SKM-1 (cell line): ENCODE results near the gene ST3GAL3.

Experiments used
- DNase-seq: peaks from one replicate; lab custom pipeline; 2025; ENCODE audit not compliant: unreplicated experiment; lab: John Stamatoyannopoulos, UW

Gene ST3GAL3

DNA sequence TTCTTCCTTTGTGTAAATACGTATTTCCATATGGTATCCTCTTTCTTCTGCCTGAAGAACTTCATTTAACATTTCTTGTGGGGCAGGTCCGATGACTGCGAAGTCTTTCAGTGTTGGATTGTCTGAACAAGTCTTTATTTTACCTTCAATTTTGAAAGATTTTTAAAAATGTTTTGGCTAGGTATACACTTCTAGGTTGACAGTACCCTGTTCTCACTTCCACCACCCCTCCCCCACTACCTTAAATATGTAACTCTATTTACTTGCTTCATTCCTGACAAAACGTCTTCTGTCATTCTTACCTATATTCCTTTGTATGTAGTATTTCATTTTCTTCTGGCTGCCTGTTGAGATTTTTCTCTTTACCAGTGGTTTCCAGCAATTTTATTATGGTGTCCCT is 140.5 kb downstream of the ST3GAL3 start:
- no peak for DNase-seq

DNA sequence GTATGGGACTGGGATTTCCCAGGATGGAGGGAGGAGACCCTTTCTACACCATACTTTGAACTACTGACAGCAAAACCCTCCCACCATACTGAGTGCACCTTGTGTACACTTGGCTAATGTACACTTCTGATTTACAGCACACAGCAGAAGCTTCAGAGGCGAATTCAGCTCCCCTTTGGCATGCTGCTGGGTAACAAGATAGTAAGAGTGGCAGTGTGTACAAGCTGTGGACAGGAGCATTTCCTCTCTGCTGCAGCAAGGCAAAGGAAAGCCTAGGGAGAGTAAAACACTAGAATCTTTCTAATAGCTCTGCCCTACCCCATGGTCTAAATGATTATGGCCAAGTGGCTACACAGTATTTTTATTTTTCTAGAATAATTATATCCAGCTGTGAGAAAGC is 142.3 kb downstream of the ST3GAL3 start:
- DNase-seq = no peak

DNA sequence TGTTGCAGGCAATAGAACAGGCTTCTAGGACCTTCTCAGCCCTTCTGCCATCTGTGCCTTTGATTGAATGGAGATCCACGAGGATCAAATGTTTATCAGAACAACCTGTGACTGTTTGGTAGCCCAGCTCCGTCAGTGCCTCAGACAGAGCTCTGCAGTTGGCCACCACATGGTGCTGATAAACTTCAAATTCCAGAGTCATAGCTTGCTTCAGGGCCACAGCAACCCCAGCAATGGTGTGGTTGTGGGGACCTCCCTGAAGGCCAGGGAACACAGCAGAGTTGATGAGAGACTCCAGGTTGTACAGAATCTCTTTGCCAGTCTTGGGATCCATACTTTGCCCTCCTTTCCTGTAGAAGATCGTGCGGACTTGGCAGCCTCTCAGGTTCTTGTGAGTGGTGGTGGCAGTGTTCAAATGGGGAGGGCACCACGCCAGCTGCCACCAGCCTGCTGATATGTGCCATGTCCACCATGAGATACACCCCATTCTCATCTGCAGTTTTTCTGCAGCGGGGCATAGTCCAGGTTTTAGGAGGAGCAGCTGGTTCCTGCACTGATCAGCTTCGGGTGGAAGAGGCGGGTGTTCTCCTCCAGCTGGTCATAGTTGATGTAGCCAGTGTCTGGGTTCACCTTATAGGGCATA is 143.4 kb downstream of the ST3GAL3 start:
- DNase-seq = no peak

DNA sequence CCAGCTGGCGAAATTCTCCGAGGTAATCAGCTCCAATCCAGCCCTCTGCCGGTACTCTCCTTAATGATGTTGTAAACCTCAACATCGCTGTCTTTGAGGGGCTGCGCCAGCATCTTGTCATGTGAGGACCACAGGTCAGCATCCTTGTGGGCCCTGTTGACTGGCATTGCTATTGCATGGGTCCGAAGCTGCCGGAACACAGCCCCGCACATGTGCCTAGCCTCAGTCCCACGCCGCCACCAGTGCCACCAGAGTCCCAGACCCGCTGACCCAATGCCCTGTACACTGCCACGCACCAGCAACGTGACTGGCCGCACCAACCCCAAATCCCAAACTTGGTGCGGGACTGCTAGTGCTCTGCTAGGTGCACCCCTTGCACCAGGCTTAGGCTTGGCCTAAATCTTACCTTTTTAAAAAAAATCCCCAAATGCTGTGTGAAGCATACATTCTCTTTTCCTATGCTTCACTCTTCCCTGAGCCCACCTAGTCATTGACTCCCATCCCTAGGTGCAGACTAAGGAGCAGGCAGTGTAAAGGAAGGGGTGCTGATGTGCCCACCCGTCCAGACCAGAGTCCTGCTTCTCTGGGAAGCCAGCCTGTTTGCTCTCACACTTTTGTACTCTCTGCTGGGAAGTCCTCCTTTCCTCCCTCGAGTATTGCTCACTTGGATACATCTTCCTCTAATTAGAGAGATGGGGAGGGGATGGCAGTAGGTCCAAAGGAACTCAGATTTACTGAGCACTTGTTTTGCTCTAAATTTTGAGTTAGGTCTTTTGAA is 144.4 kb downstream of the ST3GAL3 start:
- no peak for DNase-seq

DNA sequence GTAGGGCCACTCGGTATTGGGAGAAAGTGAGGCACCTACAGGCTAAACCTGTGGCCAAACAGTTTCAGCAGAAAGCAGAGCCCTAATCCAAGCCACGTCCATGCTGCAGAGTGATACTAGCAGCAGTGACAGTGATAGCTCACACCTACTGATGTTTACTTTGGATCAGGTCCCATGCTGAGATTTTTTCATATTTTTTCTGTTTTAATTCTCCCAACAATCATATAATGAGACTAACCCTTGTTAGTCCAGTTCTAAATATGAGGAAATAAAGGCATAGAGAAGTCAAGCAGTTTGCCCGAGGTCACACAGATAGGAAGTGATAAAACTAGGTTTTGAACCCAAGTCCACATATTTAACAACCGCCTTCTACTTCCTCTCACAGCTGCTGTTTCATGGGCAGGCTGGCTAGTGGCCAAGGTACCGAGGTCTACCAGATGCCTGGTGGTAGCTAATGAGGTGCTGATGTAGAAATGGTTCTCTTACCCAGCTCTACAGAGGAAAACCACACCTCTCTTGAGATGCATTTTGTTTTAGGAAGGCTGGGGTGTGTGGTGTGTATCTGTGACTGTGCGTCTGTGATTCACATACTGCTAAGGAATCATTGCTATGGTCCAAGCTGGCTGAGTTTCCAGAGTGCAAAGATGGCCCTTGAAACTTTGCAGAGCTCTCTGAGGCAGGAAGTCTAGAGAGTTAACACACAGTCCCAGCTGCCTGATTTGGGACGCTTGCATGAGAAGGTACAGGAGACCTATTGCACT is 146.0 kb downstream of the ST3GAL3 start:
- DNase-seq = peak; percentile 86

DNA sequence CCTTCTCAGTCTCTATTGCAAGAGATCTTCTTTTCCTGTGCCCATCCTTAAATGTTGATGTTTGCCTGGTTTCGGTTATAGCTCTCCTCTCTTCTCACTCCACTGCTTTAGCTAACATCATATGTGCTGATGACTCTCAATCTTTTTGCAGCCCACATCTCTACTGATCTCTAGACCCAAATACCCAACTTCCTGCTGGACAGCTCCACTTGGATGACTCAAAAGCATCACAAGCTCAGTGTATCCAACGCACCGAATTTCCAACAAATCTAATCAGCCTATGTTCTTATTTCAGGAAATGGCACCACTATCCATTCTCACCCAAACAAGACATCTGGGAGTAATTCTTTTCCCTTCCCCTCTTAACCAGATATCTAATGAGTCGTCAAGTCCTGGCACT is 147.1 kb downstream of the ST3GAL3 start:
- no peak for DNase-seq

DNA sequence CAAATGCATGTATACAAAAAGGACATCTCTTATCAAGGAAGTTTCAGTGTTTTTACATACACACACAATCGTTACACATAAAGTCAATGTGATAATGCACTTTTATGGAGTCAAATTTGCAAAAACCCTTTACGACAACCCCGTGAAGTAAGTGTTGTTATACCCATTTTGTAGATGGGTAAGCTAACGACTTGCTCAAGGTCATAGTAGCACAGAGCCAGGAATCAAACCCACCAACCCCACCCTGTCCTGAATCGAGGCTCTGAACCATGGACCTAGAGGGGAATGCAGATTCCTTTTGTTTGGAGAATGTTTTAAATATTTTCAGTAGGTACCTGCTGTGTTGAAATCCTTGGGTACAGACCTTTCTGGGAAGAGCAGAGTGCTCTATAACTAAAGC is 148.9 kb downstream of the ST3GAL3 start:
- DNase-seq = no peak

DNA sequence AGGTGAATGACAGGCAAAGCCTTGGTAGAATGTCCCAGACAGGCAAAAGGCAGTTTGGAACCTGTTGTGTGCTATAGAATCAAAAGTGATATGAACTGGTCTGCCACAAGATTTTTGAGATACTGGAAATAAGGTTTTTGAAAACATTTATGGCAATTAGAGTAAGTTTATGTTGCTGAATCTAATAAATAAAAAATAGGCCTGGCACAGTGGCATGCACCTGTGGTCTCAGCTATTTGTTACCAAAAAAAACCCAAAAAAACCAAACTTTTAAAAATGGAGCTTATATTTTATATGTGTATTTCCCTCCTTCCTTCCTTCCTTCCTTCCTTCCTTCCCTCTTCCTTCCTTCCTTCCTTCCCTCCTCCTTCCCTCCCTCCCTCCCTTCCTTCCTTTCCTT is 149.8 kb downstream of the ST3GAL3 start:
- no peak for DNase-seq

DNA sequence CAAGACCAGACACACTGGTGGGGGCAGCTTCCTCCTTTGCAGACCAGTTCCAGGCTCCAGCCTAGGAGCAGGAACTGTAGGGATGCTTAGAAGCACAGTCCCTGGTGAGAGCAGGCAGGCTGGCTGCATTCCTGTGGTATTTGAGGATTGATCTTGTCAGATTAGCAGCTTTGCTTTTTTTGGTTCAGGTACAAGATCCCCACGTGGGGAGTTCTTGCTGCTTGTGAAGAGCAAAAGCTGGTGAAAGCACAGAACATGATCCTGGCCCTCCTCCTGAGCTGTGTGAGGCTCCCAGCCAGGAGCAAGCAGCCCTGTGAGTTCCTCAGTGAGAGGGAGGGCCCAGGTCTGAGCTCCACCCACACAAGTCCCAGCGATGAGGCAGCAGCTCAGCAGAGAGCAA is 151.0 kb downstream of the ST3GAL3 start:
- no peak for DNase-seq

DNA sequence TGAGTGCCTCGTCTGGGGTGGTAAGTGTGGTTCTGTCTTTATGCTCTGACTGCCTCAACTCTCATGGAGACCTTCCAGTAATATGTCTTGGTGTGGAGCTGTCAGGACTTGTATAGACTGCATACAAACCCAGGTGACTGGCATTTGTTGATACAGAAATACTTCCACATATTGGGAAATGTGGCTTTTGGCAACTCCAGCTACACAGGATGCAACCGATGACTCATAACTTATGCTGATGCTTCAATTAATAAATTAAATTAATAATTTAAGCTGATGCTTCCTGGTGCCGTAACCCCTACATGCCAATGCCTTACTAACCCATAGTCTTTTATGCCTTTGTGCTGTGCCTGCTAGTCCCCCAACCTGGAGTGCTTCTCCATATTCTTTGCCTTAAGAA is 154.0 kb downstream of the ST3GAL3 start:
- no peak for DNase-seq

DNA sequence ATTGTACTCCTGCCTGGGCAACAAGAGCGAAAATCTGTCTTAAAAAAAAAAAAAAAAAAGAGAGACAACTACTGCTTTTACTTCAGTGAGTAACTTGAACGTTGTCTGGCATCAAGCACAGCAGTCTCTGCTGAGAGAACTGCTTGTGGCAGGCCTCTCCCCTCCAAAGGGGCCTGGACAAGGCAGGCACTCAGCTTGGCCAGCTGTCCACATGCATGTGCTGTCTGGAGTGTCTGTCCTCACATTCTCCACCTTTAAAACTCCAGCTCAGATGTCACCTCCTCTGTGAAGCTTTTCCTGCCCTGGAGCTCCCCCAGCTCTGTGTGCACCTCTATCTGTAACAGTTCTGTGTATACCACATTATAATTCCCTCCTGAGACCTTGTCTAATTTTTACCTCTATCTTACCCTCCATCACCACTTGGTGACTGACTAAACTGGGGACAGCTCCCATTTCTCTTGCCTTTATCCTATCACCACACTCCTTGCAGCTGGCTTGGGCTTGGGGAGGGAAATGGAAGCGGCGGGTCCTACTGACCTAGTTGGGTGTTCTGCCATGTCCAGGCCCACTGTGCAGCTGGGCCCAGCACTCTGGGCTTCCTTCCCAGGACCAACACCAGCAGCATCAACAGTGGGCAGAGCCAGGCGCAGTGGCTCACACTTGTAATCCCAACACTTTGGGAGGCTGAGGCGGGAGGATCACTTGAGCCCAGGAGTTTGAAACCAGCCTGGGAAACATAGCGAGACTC is 154.8 kb downstream of the ST3GAL3 start:
- DNase-seq = no peak

DNA sequence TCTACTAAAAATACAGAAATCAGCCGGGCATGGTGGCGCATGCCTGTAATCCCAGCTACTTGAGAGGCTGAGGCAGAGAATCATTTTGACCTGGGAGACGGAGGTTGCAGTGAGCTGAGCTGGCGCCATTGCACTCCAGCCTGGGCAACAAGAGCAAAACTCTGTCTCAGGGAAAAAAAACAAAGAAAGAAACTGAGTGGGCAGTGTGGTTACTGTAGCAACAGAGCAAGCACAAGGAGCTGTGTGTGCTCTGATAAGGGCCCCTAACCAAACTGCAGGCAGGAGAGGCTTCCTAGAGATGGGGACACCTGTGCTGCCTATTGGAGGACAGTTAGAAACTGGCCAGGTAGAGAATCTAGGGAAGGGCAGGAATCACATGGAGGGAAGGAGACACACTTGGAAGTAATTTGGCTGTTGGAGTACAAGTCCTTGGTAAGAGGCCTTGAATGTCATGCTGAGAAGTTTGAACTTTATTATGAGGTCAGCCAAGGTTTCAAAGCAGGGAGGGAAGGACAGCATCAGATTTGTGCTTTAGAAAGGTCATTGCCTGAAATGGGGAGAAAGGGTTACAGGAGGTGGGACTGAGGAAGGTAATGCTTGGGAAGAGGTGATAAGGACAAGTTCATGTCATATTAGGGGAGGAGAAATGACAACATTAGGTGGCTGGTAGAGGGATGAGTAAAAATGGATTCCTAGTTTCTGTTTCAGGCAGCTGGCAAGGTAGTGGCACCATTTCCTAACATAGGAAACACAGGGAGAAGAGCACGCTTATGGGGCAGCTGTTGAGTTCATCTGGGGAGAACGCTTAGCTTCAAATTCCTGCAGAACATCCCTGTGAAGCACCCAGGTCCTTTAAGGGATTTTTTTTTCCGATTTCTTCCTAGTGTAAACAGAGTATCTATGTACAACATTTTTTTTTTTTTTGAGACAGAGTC is 157.0 kb downstream of the ST3GAL3 start:
- DNase-seq = no peak

DNA sequence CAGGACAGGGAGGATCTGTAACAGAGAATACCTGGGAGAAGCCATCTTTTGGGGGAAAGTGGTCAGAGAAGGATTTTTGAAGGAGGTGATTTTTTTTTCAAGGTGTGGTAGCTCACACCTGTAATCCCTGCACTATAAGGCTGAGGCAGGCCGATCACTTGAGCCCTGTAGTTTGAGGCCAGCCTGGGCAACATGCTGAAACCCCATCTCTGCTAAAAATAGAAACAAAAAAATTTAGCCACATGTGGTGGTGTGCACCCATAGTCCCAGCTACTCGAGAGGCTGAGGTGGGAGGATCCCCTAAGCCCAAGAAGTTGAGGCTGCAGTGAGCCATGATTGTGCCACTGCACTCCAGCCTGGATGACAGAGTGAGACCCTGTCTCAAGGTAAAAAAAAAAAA is 158.9 kb downstream of the ST3GAL3 start:
- DNase-seq = no peak

DNA sequence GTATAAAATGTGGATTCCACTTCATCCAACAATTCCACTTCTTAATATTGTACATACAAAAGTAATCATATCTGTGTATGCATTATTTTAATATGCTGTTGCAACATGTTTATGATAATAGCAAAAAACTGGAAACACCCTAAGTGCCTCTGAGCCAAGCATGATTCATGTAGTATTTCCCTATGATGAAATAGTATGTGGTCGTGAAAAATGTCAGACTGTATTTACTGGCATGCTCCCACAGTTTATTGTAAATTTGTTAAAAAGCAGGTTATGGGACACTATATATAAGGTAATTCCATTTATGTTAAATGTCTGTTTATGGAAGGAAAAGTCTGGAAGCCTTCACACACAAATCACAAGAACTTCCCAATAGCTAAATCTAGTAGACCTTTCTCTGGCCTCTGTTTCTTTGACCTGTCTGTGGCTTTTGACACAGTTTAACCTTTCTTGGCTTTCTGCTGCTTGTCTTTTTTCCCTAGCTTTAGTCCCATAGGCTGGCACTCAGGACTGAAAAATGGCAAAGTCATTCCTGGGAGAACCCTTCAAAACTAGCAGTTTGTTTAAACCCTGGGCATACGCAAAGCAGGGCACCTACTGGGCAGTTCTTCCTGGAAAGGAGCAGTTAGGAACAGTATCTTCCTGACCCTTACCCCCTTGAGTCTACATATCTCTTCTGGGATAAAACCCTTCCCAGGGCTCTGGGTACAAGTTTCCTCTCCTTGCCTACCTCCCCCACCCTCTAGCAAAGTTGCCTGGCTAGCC is 160.8 kb downstream of the ST3GAL3 start:
- DNase-seq = no peak

DNA sequence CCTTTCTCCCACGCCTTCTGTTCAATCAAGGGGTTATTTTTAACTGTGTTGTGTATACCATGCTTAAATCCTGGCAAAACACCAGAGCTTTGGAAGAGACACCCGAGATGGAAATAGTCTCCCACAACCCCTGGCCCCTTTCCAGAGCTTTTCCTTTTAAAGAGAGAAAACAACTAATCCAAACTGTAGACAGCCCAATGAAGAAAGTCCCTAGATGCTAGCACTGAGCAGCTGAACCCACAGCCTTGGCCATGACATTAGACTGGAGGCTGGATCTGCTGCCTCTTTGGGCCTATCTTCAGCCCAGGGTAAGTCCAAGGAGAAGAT is 161.4 kb downstream of the ST3GAL3 start:
- DNase-seq = no peak

DNA sequence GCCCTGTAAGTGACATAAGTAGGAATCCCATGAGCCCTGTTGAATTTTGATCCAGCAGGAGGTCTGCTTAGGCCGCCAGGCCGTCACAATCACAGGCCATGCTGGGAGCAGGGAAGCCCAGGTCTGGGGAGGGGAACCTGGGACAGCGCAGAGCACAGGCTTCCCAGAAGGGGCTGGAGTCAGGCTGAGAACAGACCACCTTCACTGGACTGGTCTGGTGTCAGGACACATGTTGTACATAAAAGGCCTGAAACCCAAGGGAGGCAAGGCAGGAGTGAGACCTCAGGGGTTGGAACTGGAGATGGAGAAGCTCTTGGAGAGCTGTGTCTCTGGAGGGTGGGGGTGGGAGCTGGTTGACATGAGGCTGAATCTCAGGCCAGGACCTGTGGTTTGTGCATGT is 163.0 kb downstream of the ST3GAL3 start:
- DNase-seq = no peak

DNA sequence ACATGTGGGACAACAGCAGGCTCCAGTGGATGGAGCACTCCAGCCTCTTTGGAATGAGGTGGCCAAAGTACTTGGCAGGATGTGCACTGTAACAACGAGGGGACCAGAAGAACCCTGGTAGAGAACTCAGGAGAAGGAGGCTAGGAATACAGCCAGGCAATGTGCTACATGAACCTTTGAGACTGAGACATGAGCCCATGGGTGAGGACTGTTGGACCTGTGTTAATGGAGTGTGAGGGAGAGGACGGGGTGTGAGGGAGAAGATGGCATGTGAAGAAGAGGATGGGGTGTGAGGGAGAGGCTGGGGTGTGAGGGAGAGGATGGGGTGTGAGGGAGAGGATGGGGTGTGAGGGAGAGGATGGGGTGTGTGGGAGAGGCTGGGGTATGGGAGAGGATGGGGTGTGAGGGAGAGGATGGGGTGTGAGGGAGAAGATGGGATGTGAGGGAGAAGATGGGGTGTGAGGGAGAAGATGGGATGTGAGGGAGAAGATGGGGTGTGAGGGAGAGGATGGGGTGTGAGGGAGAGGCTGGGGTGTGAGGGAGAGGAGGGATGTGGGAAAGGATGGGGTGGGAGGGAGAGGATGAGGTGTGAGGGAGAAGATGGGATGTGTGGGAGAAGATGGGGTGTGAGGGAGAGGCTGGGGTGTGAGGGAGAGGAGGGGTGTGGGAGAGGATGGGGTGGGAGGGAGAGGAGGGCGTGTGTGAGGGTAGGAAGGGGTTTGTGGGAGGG is 164.0 kb downstream of the ST3GAL3 start:
- DNase-seq = no peak

DNA sequence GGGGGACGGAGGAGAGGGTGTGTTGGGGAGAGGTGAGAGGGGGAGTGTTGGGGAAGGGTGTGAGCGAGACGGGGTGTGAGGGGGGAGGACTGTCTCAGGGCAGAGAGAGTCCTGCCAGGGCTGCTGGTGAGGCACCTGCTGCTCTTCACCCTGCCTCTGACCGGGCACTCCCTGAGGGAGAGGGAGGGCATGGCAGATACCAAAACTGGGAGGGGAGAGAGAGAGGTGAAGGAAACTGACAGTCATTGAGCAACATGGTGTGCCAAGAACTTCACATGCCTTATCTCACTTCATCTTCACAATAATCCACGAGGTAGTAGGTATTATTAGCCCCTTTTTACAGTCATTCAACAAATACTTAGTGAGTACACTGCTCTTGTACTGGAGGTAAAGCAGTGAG is 164.9 kb downstream of the ST3GAL3 start:
- no peak for DNase-seq

DNA sequence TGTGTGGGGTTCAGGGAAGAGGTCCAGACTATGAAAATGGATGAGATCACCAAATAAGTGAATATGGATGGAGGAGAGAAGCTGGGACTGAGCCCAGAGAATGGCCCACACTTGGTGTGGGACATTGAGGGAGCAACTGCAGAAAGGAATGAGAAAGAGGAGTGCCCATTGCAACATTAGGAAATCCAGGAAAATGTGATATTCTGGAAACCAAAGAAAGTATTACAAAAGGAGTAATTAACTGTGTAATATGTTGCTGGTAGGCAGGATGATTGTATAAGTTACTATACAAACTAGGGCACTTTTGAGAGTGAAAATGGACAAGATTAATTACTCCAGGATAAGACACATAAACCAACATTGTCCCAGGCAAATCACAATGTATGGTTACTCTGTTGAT is 166.5 kb downstream of the ST3GAL3 start:
- no peak for DNase-seq
